GOT3 (cell line): Measurements from ENCODE around the gene ZNRF4.
"Not testable (repeated sequence)": the region's sequence is repeated elsewhere in the genome, so short reads cannot be mapped to it uniquely, and the experiment has no call there.

Experiments used
- DNase-seq: peaks from one replicate; lab custom pipeline; 2025; ENCODE audit warnings: mixed read lengths; lab: John Stamatoyannopoulos, UW

Gene ZNRF4

GRCh38 chr19:5473646-5474045 lies 18.4 kb downstream of the ZNRF4 start:
- no peak for DNase-seq

- no peak for DNase-seq
Measured at GRCh38 chr19:5477451-5478215, 22.4 kb downstream of the ZNRF4 start.

- no peak for DNase-seq
Measured at GRCh38 chr19:5478241-5478924, 23.2 kb downstream of the ZNRF4 start.

GRCh38 chr19:5478925-5479588 lies 23.8 kb downstream of the ZNRF4 start:
- no peak for DNase-seq

- no peak for DNase-seq
Measured at GRCh38 chr19:5479958-5480357, 24.7 kb downstream of the ZNRF4 start.

GRCh38 chr19:5480427-5480836 lies 25.2 kb downstream of the ZNRF4 start:
- no peak for DNase-seq

- no peak for DNase-seq
Measured at GRCh38 chr19:5481957-5482356, 26.7 kb downstream of the ZNRF4 start.

- DNase-seq = no peak
Measured at GRCh38 chr19:5484398-5485285, 29.4 kb downstream of the ZNRF4 start.

GRCh38 chr19:5485286-5485636 lies 30.0 kb downstream of the ZNRF4 start:
- DNase-seq = no peak

- DNase-seq = not testable (repeated sequence)
Measured at GRCh38 chr19:5485658-5486057, 30.4 kb downstream of the ZNRF4 start.

- DNase-seq = no peak
Measured at GRCh38 chr19:5487222-5487621, 32.0 kb downstream of the ZNRF4 start.

- DNase-seq = no peak
Measured at GRCh38 chr19:5489551-5489950, 34.3 kb downstream of the ZNRF4 start.

GRCh38 chr19:5491565-5491964 lies 36.3 kb downstream of the ZNRF4 start:
- DNase-seq = no peak

- no peak for DNase-seq
Measured at GRCh38 chr19:5492281-5492634, 37.0 kb downstream of the ZNRF4 start.

- DNase-seq = no peak
Measured at GRCh38 chr19:5492635-5493409, 37.6 kb downstream of the ZNRF4 start.

GRCh38 chr19:5494773-5495172 lies 39.6 kb downstream of the ZNRF4 start:
- DNase-seq = no peak

- DNase-seq = no peak
Measured at GRCh38 chr19:5495792-5496191, 40.6 kb downstream of the ZNRF4 start.

GRCh38 chr19:5497297-5497696 lies 42.1 kb downstream of the ZNRF4 start:
- no peak for DNase-seq

- no peak for DNase-seq
Measured at GRCh38 chr19:5498830-5499550, 43.8 kb downstream of the ZNRF4 start.

- no peak for DNase-seq
Measured at GRCh38 chr19:5501907-5502306, 46.7 kb downstream of the ZNRF4 start.

GRCh38 chr19:5503598-5503997 lies 48.4 kb downstream of the ZNRF4 start:
- no peak for DNase-seq
